ENCODE results near the gene P3R3URF.

P3R3URF gene

GRCh38 chr1:46187106-46187869 is 11.0 kb upstream of the P3R3URF start:
- Histone ChIP-seq H3K27me3 (ENCODE audit: insufficient read depth, insufficient read length) (no peaks in the 10 kb centered on the region), H3K9ac (ENCODE audit: insufficient read length, low read depth) (no peak overlapping the region), H3K9me3 (ENCODE audit: insufficient read depth, low read length) (no peaks in the 10 kb centered on the region), H3K36me3 (ENCODE audit: insufficient read depth, insufficient read length, low read length) (peaks cover 56% of the 10 kb centered on the region), H3K4me1 (ENCODE audit: insufficient read depth, insufficient read length) (peaks cover 8% of the 10 kb centered on the region), H3K4me3 (ENCODE audit: insufficient read length, low read depth) (no peak overlapping the region)
- no peak for DNase-seq (ENCODE audit: low read depth, low spot score)
- TF ChIP-seq ZNF274 (IDR thresholded peaks at IDR 0.05; ENCODE audit: low read depth, low read length) (no peak), YY1 (IDR thresholded peaks at IDR 0.05; ENCODE audit: insufficient read depth, insufficient read length) (no peak), SUZ12 (IDR thresholded peaks at IDR 0.05; ENCODE audit: extremely low read depth, insufficient read depth, insufficient read length) (no peak)

DNA sequence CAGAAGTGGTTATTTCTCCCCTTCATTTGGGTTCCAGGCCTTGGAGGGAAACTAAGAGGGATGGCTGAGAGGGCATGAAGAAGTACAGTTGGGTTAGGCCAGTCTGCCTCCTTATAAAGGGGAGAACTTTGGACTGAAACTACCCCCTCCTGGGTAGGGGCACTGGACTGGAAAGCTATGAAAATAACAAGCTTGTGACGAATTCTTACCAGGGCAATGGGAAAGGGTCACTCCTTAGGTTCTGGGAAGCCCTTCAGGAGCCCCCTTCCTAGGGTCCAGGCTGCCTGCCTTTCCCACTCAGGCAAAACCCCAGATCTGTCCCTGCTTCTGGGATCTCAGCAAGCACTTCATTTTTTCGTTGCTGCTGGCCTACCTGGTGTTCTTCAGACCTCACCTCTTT is 9.8 kb upstream of the P3R3URF start:
- Histone ChIP-seq H3K4me3 (ENCODE audit: insufficient read length, low read depth) (no peak overlapping the region), H3K27me3 (ENCODE audit: insufficient read depth, insufficient read length) (peaks cover 8% of the 10 kb centered on the region), H3K4me1 (ENCODE audit: insufficient read depth, insufficient read length) (peaks cover 11% of the 10 kb centered on the region), H3K36me3 (ENCODE audit: insufficient read depth, insufficient read length, low read length) (peaks cover 49% of the 10 kb centered on the region), H3K9ac (ENCODE audit: insufficient read length, low read depth) (no peak overlapping the region), H3K9me3 (ENCODE audit: insufficient read depth, low read length) (no peaks in the 10 kb centered on the region)
- DNase-seq (ENCODE audit: low read depth, low spot score): no peak
- TF ChIP-seq ZNF274 (IDR thresholded peaks at IDR 0.05; ENCODE audit: low read depth, low read length) (no peak), YY1 (IDR thresholded peaks at IDR 0.05; ENCODE audit: insufficient read depth, insufficient read length) (no peak), SUZ12 (IDR thresholded peaks at IDR 0.05; ENCODE audit: extremely low read depth, insufficient read depth, insufficient read length) (no peak)

DNA sequence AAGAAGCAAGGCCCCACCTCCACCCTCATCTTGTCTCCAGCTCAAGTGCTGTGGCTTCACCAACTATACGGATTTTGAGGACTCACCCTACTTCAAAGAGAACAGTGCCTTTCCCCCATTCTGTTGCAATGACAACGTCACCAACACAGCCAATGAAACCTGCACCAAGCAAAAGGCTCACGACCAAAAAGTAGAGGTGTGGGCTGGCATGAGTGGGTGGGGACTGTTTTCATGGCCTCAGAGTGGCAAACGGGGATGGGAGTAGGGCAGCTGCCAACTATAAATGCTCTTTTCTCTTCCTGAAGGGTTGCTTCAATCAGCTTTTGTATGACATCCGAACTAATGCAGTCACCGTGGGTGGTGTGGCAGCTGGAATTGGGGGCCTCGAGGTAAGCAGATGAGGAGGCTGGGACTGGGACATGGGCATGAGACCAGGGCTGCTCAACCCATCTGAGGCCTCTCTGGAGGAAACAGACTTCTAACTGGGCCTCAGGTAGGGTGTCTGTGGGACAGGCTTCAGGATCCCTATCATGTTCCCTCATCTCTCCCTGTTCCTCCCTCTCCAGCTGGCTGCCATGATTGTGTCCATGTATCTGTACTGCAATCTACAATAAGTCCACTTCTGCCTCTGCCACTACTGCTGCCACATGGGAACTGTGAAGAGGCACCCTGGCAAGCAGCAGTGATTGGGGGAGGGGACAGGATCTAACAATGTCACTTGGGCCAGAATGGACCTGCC is 8.8 kb upstream of the P3R3URF start:
- H3K9ac ChIP-seq (ENCODE audit: insufficient read length, low read depth): no peak overlapping the region
- peaks cover 12% of the 10 kb centered on the region for H3K4me1 ChIP-seq (ENCODE audit: insufficient read depth, insufficient read length)
- H3K4me3 ChIP-seq (ENCODE audit: insufficient read length, low read depth): no peak overlapping the region
- H3K36me3 ChIP-seq (ENCODE audit: insufficient read depth, insufficient read length, low read length): peaks cover 40% of the 10 kb centered on the region
- DNase-seq (ENCODE audit: low read depth, low spot score): no peak
- H3K27me3 ChIP-seq (ENCODE audit: insufficient read depth, insufficient read length): peaks cover 12% of the 10 kb centered on the region
- H3K9me3 ChIP-seq (ENCODE audit: insufficient read depth, low read length): no peaks in the 10 kb centered on the region
- TF ChIP-seq ZNF274 (IDR thresholded peaks at IDR 0.05; ENCODE audit: low read depth, low read length): no peak
- TF ChIP-seq SUZ12 (IDR thresholded peaks at IDR 0.05; ENCODE audit: extremely low read depth, insufficient read depth, insufficient read length): no peak
- no peak for TF ChIP-seq YY1 (IDR thresholded peaks at IDR 0.05; ENCODE audit: insufficient read depth, insufficient read length)

- DNase-seq (ENCODE audit: low read depth, low spot score): no peak
- Histone ChIP-seq H3K4me3 (ENCODE audit: insufficient read length, low read depth) (no peak overlapping the region), H3K9me3 (ENCODE audit: insufficient read depth, low read length) (no peaks in the 10 kb centered on the region), H3K9ac (ENCODE audit: insufficient read length, low read depth) (no peak overlapping the region), H3K36me3 (ENCODE audit: insufficient read depth, insufficient read length, low read length) (peaks cover 31% of the 10 kb centered on the region), H3K27me3 (ENCODE audit: insufficient read depth, insufficient read length) (peaks cover 12% of the 10 kb centered on the region), H3K4me1 (ENCODE audit: insufficient read depth, insufficient read length) (peaks cover 16% of the 10 kb centered on the region)
- TF ChIP-seq SUZ12 (IDR thresholded peaks at IDR 0.05; ENCODE audit: extremely low read depth, insufficient read depth, insufficient read length): no peak
- no peak for TF ChIP-seq ZNF274 (IDR thresholded peaks at IDR 0.05; ENCODE audit: low read depth, low read length)
- no peak for TF ChIP-seq YY1 (IDR thresholded peaks at IDR 0.05; ENCODE audit: insufficient read depth, insufficient read length)
These were observed 7.8 kb upstream of the P3R3URF start for GRCh38 chr1:46183926-46184557.

- TF ChIP-seq YY1 (IDR thresholded peaks at IDR 0.05; ENCODE audit: insufficient read depth, insufficient read length) (no peak), ZNF274 (IDR thresholded peaks at IDR 0.05; ENCODE audit: low read depth, low read length) (no peak), SUZ12 (IDR thresholded peaks at IDR 0.05; ENCODE audit: extremely low read depth, insufficient read depth, insufficient read length) (no peak)
- DNase-seq (ENCODE audit: low read depth, low spot score): no peak
- Histone ChIP-seq H3K27me3 (ENCODE audit: insufficient read depth, insufficient read length) (peaks cover 12% of the 10 kb centered on the region), H3K9me3 (ENCODE audit: insufficient read depth, low read length) (no peaks in the 10 kb centered on the region), H3K4me1 (ENCODE audit: insufficient read depth, insufficient read length) (peaks cover 16% of the 10 kb centered on the region), H3K9ac (ENCODE audit: insufficient read length, low read depth) (no peak overlapping the region), H3K4me3 (ENCODE audit: insufficient read length, low read depth) (no peak overlapping the region), H3K36me3 (ENCODE audit: insufficient read depth, insufficient read length, low read length) (peaks cover 24% of the 10 kb centered on the region)
These were observed 7.0 kb upstream of the P3R3URF start for GRCh38 chr1:46183079-46183847.

- DNase-seq (ENCODE audit: low read depth, low spot score): no peak
- H3K9ac ChIP-seq (ENCODE audit: insufficient read length, low read depth): no peak overlapping the region
These were observed 5.3 kb upstream of the P3R3URF start for GRCh38 chr1:46181343-46182260.

More at GRCh38 chr1:46181343-46182260, 5.3 kb upstream of the P3R3URF start:
- Histone ChIP-seq H3K9me3 (ENCODE audit: insufficient read depth, low read length) (no peaks in the 10 kb centered on the region), H3K36me3 (ENCODE audit: insufficient read depth, insufficient read length, low read length) (peaks cover 10% of the 10 kb centered on the region), H3K4me1 (ENCODE audit: insufficient read depth, insufficient read length) (peaks cover 16% of the 10 kb centered on the region), H3K27me3 (ENCODE audit: insufficient read depth, insufficient read length) (peaks cover 12% of the 10 kb centered on the region), H3K4me3 (ENCODE audit: insufficient read length, low read depth) (no peak overlapping the region)
- TF ChIP-seq YY1 (IDR thresholded peaks at IDR 0.05; ENCODE audit: insufficient read depth, insufficient read length) (no peak), SUZ12 (IDR thresholded peaks at IDR 0.05; ENCODE audit: extremely low read depth, insufficient read depth, insufficient read length) (no peak), ZNF274 (IDR thresholded peaks at IDR 0.05; ENCODE audit: low read depth, low read length) (no peak)
